Neuron (in vitro differentiated cells): ENCODE measurements around the gene ZER1.
"Not testable (repeated sequence)": the region's sequence is repeated elsewhere in the genome, so short reads cannot be mapped to it uniquely, and the experiment has no call there.

Source experiments
- H2AFZ ChIP-seq: one replicate; pipeline ENCODE4 v1.6.1; 2013; ENCODE audit warnings: low read depth, mild to moderate bottlenecking, inconsistent platforms, low read length, moderate library complexity
- H3K27me3 ChIP-seq: one replicate; pipeline ENCODE4 v1.6.1; 2013; ENCODE audit warnings: low read length; ENCODE audit not compliant: insufficient read depth
- H3K36me3 ChIP-seq: one replicate; pipeline ENCODE4 v1.6.1; 2013; ENCODE audit warnings: low read length; ENCODE audit not compliant: insufficient read depth
- H3K4me1 ChIP-seq: one replicate; pipeline ENCODE4 v1.6.1; 2013; ENCODE audit warnings: low read length; ENCODE audit not compliant: insufficient read depth
- H3K4me3 ChIP-seq: 2 replicates; pipeline ENCODE4 v1.5.1; 2013; ENCODE audit warnings: mild to moderate bottlenecking, low read length, moderate library complexity
- H3K9me3 ChIP-seq: one replicate; pipeline ENCODE4 v1.6.1; 2013; ENCODE audit warnings: low read length

ZER1 gene

GRCh38 chr9:128781187-128782070 lies 9.7 kb upstream of the ZER1 start:
- H3K4me3 ChIP-seq, result no peak overlapping the region
- H3K27me3 ChIP-seq, result no peaks in the 10 kb centered on the region
- H3K36me3 ChIP-seq, result no peaks in the 10 kb centered on the region
- H3K4me1 ChIP-seq, result peaks cover under 1% of the 10 kb centered on the region
- peaks cover 3% of the 10 kb centered on the region for H3K9me3 ChIP-seq
- no peak overlapping the region for H2AFZ ChIP-seq

GRCh38 chr9:128780093-128780492 lies 8.4 kb upstream of the ZER1 start:
- H3K27me3 ChIP-seq, H3K4me1 ChIP-seq, H3K9me3 ChIP-seq, H3K36me3 ChIP-seq, H2AFZ ChIP-seq, H3K4me3 ChIP-seq: not testable (repeated sequence)

- H3K36me3 ChIP-seq, result no peaks in the 10 kb centered on the region
- no peak overlapping the region for H2AFZ ChIP-seq
- no peak overlapping the region for H3K4me3 ChIP-seq
- H3K27me3 ChIP-seq, result no peaks in the 10 kb centered on the region
- H3K9me3 ChIP-seq, result no peaks in the 10 kb centered on the region
- peaks cover 12% of the 10 kb centered on the region for H3K4me1 ChIP-seq
Observed at GRCh38 chr9:128774804-128775203, 3.1 kb upstream of the ZER1 start.

- Histone ChIP-seq H3K36me3 (no peaks in the 10 kb centered on the region), H3K4me1 (peaks cover 12% of the 10 kb centered on the region), H2AFZ (no peak overlapping the region), H3K27me3 (no peaks in the 10 kb centered on the region), H3K4me3 (no peak overlapping the region), H3K9me3 (no peaks in the 10 kb centered on the region)
Observed at GRCh38 chr9:128773049-128773448, 1.3 kb upstream of the ZER1 start.

GRCh38 chr9:128771094-128771721 lies 519 bp downstream of the ZER1 start:
- Histone ChIP-seq H3K9me3 (no peaks in the 10 kb centered on the region), H3K27me3 (no peaks in the 10 kb centered on the region), H3K4me3 (peak overlapping the region; percentile 95), H3K4me1 (peaks cover 12% of the 10 kb centered on the region), H2AFZ (peak overlapping the region; percentile 89), H3K36me3 (peaks cover 5% of the 10 kb centered on the region)

GRCh38 chr9:128770286-128771030 lies 1.3 kb downstream of the ZER1 start:
- H3K4me1 ChIP-seq, result peaks cover 12% of the 10 kb centered on the region
- H3K27me3 ChIP-seq, result no peaks in the 10 kb centered on the region
- peaks cover 8% of the 10 kb centered on the region for H3K36me3 ChIP-seq
- H2AFZ ChIP-seq, result no peak overlapping the region
- peak overlapping the region; percentile 95 for H3K4me3 ChIP-seq
- no peaks in the 10 kb centered on the region for H3K9me3 ChIP-seq

GRCh38 chr9:128768606-128769005 lies 3.1 kb downstream of the ZER1 start:
- H3K36me3 ChIP-seq, result peaks cover 10% of the 10 kb centered on the region
- H3K27me3 ChIP-seq, result no peaks in the 10 kb centered on the region
- H3K9me3 ChIP-seq, result no peaks in the 10 kb centered on the region
- H3K4me1 ChIP-seq, result peaks cover 12% of the 10 kb centered on the region
- no peak overlapping the region for H3K4me3 ChIP-seq
- H2AFZ ChIP-seq, result no peak overlapping the region

GRCh38 chr9:128765499-128765898 lies 6.2 kb downstream of the ZER1 start:
- Histone ChIP-seq H3K36me3 (peaks cover 10% of the 10 kb centered on the region), H3K4me3 (no peak overlapping the region), H3K4me1 (peaks cover 3% of the 10 kb centered on the region), H3K9me3 (no peaks in the 10 kb centered on the region), H3K27me3 (no peaks in the 10 kb centered on the region), H2AFZ (no peak overlapping the region)

- Histone ChIP-seq H3K4me1 (no peaks in the 10 kb centered on the region), H3K27me3 (no peaks in the 10 kb centered on the region), H3K4me3 (no peak overlapping the region), H3K9me3 (no peaks in the 10 kb centered on the region), H2AFZ (no peak overlapping the region), H3K36me3 (peaks cover 10% of the 10 kb centered on the region)
Observed at GRCh38 chr9:128764361-128764760, 7.4 kb downstream of the ZER1 start.

- Histone ChIP-seq H3K27me3 (no peaks in the 10 kb centered on the region), H2AFZ (no peak overlapping the region), H3K9me3 (no peaks in the 10 kb centered on the region), H3K36me3 (peaks cover 10% of the 10 kb centered on the region), H3K4me1 (no peaks in the 10 kb centered on the region), H3K4me3 (no peak overlapping the region)
Observed at GRCh38 chr9:128762671-128763449, 8.9 kb downstream of the ZER1 start.

- H3K27me3 ChIP-seq, result no peaks in the 10 kb centered on the region
- H3K4me3 ChIP-seq, result no peak overlapping the region
- no peaks in the 10 kb centered on the region for H3K9me3 ChIP-seq
- H3K4me1 ChIP-seq, result no peaks in the 10 kb centered on the region
- H3K36me3 ChIP-seq, result peaks cover 11% of the 10 kb centered on the region
- no peak overlapping the region for H2AFZ ChIP-seq
Observed at GRCh38 chr9:128757602-128758001, 14.1 kb downstream of the ZER1 start.

- Histone ChIP-seq H2AFZ (no peak overlapping the region), H3K27me3 (no peaks in the 10 kb centered on the region), H3K4me3 (no peak overlapping the region), H3K36me3 (peaks cover 28% of the 10 kb centered on the region), H3K4me1 (no peaks in the 10 kb centered on the region), H3K9me3 (no peaks in the 10 kb centered on the region)
Observed at GRCh38 chr9:128753627-128754026, 18.1 kb downstream of the ZER1 start.
